PFSK-1 (cell line): ENCODE results near the gene PHKG1.

ENCODE experiments used
- POLR2AphosphoS5 ChIP-seq: IDR thresholded peaks from 2 replicates; pipeline ENCODE4 v1.6.1; 2012; ENCODE audit warnings: low read depth, mild to moderate bottlenecking, control low read depth, low read length, moderate library complexity
- SIN3A ChIP-seq: IDR thresholded peaks from 2 replicates; pipeline ENCODE4 v1.6.1; 2012; ENCODE audit warnings: mild to moderate bottlenecking, low read length, moderate library complexity, borderline replicate concordance; ENCODE audit not compliant: insufficient read depth
- TAF1 ChIP-seq: IDR thresholded peaks from 2 replicates; pipeline ENCODE4 v1.6.1; 2012; ENCODE audit warnings: low read length, control low read depth, borderline replicate concordance; ENCODE audit not compliant: insufficient read depth
- TF ChIP-seq, protein P1 (sequence below), 2 experiments: IDR thresholded peaks; 2 replicates each; pipeline versions ENCODE4 v1.6.1 to v1.8.0; 2011 to 2012; ENCODE audit warnings: low read depth in 2 of 2, low read length in 2 of 2, control low read depth in 1 of 2, inconsistent platforms in 1 of 2, mild to moderate bottlenecking in 1 of 2, moderate library complexity in 1 of 2; ENCODE audit not compliant: insufficient read depth in 1 of 2

DNA sequence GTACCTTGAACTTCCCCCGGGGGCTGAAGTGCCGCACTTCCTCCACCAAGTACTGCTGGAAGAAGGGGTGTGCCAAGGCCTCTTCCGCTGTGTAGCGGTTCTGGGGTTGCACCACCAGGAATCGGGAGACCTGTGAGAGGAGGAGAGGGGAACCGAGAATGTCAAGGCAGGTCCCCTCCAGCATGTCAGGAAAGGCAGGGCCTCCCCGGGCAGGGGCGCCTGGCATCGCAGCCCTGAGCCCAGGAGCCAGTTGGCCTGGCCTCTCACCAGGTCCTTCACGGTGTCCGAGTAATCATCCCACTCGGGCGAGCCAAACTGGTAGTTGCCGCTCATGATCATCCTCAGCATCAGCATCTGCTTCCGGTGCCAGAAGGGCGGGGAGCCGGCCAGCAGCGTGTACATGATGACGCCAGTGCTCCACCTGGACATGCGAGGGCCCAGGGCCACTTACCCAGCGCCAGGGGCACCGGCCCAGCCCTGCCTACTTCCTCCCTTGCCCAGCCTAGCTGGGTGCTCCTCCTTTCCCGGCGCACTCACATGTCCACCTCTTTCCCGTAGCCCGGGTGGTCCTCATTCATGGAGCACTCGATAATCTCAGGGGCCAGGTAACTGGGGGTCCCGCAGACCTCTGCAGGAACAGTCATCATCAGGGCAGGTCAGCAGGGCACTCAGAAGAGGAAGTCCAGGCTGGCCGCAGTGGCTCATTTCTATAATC is 11.0 kb downstream of the PHKG1 start:
- TF ChIP-seq, protein P1, sequence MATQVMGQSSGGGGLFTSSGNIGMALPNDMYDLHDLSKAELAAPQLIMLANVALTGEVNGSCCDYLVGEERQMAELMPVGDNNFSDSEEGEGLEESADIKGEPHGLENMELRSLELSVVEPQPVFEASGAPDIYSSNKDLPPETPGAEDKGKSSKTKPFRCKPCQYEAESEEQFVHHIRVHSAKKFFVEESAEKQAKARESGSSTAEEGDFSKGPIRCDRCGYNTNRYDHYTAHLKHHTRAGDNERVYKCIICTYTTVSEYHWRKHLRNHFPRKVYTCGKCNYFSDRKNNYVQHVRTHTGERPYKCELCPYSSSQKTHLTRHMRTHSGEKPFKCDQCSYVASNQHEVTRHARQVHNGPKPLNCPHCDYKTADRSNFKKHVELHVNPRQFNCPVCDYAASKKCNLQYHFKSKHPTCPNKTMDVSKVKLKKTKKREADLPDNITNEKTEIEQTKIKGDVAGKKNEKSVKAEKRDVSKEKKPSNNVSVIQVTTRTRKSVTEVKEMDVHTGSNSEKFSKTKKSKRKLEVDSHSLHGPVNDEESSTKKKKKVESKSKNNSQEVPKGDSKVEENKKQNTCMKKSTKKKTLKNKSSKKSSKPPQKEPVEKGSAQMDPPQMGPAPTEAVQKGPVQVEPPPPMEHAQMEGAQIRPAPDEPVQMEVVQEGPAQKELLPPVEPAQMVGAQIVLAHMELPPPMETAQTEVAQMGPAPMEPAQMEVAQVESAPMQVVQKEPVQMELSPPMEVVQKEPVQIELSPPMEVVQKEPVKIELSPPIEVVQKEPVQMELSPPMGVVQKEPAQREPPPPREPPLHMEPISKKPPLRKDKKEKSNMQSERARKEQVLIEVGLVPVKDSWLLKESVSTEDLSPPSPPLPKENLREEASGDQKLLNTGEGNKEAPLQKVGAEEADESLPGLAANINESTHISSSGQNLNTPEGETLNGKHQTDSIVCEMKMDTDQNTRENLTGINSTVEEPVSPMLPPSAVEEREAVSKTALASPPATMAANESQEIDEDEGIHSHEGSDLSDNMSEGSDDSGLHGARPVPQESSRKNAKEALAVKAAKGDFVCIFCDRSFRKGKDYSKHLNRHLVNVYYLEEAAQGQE (IDR thresholded peaks at IDR 0.05; ENCODE audit: insufficient read depth in 1 of 2, low read depth in 2 of 2, low read length in 2 of 2): no peak
- no peak for TF ChIP-seq TAF1
- TF ChIP-seq POLR2AphosphoS5: no peak
- TF ChIP-seq SIN3A: no peak
